GM12873 (cell line): ENCODE results near the gene MBTPS1.

Source experiments
- TF ChIP-seq, protein P1 (sequence below): IDR thresholded peaks from 2 replicates; pipeline ENCODE4 v1.5.1; 2012; ENCODE audit warnings: low read depth, mild to moderate bottlenecking, moderate library complexity, low read length, control low read depth; ENCODE audit not compliant: insufficient read depth; ENCODE audit errors: missing control alignments

MBTPS1 gene

DNA sequence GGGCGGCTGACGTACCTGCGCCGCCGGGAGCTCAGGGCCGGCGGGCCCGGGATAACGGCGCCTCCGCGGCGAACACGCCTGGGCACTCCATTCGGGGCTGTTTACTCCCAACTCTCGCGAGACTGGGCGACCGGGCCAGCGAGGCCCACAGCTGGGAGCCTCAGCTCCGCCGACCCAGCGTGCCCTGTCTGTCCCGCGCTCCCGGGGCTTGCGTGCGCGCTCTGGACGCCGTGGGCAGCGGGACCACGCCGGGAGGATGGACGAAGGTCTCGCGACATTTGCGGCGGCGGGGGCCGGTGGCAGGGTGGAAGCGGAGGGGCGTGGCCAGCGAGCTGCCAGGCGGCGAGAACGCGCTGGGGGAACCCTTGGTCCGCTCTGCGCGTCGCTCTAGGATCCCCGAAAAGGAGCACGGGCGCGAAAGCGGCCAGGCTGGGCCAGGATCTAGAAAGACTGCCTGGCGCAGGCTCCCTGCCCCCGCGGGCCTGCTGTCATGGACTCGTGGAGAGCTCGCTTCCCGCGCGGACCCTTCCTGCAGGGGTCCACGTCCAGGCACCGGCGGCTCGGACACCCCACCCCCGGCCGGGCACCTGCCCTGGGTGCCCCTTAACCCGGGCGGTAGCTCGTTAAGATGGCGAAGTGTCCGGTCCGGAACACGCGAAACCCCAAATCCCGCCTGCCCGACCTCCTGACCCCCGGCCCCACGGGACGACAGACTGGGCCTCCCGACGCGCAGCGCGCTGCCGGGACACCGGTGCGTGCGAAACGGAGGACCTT, at the start of gene MBTPS1:
TSS of gene MBTPS1 (minus strand) at position 223 of the 774 bp plus-strand sequence. CDS start 15,159 bp downstream, outside the sequence.
- TF ChIP-seq, protein P1, sequence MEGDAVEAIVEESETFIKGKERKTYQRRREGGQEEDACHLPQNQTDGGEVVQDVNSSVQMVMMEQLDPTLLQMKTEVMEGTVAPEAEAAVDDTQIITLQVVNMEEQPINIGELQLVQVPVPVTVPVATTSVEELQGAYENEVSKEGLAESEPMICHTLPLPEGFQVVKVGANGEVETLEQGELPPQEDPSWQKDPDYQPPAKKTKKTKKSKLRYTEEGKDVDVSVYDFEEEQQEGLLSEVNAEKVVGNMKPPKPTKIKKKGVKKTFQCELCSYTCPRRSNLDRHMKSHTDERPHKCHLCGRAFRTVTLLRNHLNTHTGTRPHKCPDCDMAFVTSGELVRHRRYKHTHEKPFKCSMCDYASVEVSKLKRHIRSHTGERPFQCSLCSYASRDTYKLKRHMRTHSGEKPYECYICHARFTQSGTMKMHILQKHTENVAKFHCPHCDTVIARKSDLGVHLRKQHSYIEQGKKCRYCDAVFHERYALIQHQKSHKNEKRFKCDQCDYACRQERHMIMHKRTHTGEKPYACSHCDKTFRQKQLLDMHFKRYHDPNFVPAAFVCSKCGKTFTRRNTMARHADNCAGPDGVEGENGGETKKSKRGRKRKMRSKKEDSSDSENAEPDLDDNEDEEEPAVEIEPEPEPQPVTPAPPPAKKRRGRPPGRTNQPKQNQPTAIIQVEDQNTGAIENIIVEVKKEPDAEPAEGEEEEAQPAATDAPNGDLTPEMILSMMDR: no peak

DNA sequence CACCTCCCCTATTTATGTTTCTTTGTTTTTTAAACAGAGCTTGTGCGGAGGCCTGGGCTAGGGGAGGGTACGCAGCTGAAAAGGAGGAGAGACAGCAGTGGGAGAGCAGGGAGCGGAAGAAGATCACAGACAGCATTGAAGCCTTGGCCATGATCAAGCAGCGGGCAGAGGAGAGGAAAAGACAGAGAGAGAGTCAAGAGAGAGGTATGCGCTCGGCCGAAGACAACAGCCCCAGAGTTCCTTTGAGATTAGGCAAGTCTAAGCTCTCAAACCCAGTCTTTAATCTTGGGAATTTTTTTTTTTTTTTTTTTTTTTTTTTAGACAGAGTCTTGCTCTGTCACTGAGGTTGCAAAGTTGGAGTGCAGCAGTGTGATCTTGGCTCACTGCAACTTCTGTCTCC, 49.0 kb upstream of the MBTPS1 start:
- TF ChIP-seq, protein P1: no peak

DNA sequence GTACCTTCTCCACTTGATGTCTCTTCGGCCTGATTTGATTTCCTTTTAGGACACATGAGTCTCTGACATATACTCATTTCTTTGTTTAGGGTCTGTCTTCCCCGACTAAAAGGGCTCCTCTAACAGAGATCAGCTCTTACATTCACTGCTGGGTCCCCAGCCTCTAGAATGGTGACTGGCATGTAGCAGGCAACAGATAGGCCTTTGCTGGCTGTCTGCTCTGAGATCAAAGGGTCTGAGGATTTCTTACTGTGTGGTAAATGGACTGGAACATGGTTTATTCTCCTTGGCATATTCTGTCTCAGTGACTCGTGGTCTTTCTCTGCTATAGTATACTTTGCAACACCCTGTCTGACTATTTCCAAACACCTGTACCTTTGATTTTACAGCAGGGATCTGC, 45.1 kb upstream of the MBTPS1 start:
- TF ChIP-seq, protein P1: no peak

DNA sequence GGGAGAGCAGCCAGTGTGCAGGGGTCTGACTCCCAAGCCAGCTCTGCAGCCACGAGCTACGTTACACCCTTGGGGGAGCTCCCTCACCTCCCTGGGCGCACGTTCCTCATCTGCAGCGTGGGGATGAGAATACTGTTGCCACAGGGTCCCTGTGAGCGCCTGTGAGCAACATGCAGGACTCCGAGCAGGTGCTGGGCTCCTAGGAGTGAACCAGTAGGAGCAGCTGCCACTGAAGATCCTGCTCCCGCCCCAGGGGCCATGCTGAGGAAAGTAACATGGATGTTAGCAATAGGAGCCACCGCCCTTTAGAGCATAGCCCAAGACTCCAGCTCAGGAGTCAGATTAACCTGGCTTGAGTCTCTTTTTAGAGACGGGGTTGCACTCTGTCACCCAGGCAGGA, 44.3 kb upstream of the MBTPS1 start:
- TF ChIP-seq, protein P1: no peak

DNA sequence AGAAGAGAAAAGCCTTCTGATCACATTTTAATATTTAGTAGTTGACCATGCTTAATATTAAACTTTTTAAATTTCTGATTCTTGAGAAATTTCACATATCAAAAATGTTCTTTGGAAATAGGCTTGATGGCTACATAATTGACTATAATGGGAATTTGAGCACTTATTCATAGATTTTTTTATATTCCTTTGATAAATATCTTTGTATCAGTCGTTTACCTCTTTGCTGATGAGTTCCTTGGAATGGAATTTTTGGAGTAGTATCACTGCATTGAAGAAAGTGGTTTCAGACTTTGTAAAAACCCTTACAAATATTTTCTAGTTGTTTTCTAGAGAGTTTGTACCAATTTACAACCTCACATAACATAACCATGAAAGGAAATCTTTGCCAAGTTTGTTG, 43.1 kb upstream of the MBTPS1 start:
- TF ChIP-seq, protein P1: no peak

DNA sequence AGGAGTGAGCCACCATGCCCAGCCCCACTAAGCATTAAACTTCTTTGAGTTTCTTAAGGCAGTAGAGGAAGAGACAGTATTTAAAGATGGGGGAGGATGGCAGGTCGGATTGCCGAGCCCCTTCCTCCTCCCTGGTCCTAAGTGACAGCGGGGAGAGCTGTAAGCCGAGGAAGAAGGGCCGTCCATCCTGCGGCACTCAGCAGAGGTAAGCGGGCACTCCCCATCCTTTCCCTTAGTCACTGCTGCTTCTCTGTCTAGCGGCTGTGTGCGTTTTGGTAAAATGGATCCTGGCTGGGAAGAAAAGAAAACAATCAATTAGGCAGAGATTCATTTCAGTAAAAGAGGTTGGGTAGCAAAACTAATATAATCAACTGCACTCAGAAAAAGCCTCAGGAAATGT, 42.3 kb upstream of the MBTPS1 start:
- TF ChIP-seq, protein P1: no peak

DNA sequence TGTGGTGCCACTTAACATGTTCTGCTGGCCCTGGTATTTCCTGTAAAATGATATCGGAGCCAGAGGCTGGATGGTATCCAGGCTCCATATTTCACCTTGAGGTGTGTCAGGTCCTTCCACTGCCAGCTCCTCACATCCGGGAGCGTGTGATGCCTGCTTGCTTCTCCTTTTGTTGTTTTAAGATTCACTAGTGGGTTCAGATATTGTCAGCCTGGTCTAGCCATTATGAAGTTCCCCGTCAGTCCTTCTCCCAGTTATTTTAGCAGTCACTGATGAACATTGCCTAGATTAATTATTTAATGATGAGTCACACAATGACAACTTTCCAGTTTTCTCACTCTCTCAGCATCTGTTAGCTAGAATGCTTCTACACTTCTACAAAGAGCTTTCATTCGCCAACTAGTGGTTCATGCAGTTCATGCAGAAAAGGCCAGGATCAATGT, 39.6 kb upstream of the MBTPS1 start:
- TF ChIP-seq, protein P1: peak; percentile 18
